Right renal pelvis (tissue), 4 donors: ENCODE measurements around the gene SMO. TPM values are rescaled to one million over a fixed set of nuclear protein-coding genes. Genes with fewer than 3 reads are reported as not detected.

Source experiments
- DNase-seq, 4 donors: peaks; one replicate each; pipeline ENCODE4 v3.0.0-alpha.2; 2013; ENCODE audit warnings: low read depth in 4 of 4, low spot score in 3 of 4, missing footprints in 1 of 4
- polyA plus RNA-seq, 4 donors: library from polyadenylated mRNA; unstranded; fragments of 120-200 nt; gene quantifications; one replicate each; pipeline ENCODE4 v1.2.1, GENCODE V29; 2013; ENCODE audit not compliant: insufficient read length in 4 of 4

The SMO gene
- polyA plus RNA-seq = 100 to 1,000 TPM; 100 to 126 (median 109) TPM

DNA sequence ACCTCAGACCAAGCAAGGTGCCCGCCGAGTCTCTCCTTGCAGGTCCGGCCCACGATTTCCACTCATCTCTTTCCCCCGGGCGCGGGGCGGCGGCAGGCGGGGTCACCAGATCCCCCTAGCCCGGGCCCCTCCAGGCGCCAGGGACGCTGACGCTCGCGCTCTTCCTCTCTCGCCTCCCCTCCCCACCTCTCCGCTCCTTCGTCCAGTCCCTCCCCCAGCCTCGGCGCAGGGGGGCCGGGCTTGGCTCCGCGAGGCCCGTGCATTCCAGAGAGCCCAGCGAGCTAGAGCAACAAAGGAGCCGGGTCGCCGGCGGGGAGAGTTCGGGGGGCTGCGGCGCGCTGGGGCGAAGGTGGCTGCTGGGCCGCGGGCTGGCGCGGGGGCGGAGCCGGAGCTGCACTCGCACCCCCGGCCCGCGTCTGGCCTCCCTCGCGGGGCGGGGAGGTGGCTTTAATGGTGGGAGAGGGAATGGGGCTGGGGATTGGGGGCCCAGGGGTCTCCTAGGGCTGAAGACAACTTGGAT lies at the start of gene SMO:
Gene SMO (plus strand): TSS at position 262 of the 520 bp plus-strand sequence. CDS start 519 bp downstream, outside the sequence.
- peak in 3 of 4 donors; percentile 81 to 87 (median 84) for DNase-seq

DNA sequence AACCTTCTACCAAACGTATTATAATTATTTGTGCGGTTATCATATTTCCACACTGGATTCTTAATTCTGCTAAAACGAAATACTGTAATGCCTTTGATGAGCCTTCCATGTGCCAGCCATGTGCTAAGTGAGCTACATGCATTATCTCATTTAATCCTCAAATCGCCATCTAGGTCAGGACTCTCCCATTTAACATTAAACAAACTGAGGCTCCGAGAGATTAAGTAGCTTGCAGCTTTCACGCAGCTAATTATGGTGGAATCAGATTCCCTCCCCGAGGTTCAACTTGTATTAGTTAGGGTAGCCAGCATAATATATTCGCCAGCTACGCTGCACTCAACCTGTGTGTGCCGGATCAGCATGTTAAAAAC lies 44.7 kb upstream of the SMO start:
- no peak for DNase-seq

DNA sequence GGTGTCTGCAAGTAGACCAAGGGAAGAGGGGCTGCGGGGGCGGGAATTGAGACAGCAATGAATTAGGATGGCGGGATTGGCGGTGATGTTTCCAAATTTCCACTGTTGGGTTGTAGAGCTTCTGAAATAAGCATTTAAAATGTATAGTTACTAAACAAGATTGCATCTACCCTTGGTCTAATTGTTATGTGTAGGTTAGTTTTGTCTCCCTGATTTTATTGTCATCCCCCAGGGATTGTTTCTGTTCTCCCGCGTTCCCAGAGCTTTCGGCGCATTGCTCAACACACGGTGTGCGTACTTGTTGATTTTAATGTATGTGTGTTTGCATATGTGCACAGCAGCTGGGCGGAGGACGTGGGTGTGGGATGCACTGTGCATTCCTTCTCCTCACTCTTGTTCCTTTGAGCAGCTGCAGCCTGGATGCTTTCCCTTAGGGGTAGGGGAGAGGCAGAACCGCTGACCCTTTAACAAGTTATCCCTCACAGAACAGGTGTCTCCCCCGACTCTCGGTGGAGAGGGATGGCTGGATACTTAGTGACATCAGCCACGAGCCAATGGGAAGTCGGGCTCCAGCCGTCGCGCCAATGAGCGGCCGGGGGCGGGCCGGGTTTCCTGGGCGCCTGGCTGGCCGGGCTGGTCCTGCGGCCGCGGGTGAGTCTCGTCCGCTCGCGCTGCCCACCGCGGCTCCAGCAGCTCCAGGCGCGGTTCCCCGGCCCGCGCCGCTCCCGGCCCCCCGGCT lies 44.2 kb upstream of the SMO start, which contains the start of gene TSPAN33:
Gene TSPAN33 (plus strand): TSS at position 613 of the 739 bp plus-strand sequence. CDS start 274 bp downstream, outside the sequence.
- DNase-seq = peak in 3 of 4 donors; percentile 65 to 72 (median 67)

DNA sequence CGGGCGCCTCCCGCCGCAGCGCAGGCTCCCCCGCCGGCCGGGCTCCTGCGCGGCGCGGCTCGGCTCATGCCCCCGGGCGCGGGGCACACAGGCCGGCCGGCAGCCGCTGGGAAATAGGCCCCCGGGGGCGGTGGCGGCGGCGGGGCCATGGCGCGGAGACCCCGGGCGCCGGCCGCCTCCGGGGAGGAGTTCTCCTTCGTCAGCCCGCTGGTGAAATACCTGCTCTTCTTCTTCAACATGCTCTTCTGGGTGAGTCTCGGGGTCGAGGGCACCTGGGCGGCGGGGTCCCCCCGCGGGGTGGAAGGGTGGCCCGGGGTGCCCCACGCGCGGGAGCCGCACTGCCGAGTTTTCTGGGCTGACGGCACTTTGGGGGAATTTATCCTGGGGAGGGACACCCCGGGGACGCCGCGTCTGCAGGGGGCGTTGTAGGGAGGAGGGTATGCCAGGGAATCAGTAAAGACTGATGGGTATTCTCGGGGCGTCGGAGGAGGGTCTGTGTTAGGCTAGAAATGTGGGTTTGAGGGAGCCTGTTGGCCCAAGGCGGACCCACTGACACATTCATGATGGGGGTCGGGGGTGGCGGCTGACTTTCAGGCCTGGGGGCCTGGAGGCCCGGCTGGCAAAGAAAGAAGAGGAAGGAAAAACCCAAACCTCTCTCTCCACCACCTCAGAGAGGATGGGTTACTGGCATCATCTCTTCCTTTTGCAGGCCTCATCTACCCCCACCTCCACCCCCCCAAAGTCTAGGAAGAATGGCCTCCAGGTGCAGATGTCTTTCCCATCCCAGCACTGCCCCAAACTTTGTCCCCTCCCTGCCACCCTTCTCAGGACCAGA lies 43.4 kb upstream of the SMO start:
- DNase-seq = no peak

DNA sequence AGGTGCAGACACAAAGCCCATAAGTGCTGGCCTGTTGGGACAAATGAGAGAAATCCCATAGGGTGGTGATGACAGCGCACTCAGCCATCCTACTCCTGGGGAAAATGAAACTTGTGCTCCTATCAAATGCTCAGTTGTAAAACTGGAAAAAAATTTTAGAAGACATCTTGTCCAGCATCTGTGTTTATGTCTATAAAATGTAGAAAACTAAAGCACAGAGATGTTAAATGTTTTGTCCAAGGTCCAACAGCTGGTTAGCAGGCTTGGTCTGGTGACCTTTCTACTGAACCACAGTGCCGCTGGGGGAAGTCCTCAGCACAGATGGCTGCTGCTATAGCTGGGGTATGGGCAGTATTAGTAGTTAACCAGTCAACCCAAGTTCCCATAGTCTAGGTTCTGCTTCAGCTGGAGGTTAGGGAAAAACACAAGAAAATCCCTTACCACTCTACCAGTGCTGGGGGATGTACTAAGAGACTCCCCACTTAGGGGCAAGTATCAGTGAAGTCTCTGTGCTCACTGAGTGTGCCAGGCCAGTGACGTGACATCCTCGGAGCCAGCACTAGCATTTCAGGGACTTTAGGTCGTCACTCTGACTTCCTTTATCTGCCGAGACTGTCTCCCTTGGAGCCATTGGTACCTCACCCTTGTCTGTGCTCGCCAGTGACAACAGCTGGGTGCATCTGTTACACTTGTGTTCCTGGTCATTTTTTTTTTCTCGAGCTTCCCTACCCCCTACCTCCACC lies 42.0 kb upstream of the SMO start:
- no peak for DNase-seq

DNA sequence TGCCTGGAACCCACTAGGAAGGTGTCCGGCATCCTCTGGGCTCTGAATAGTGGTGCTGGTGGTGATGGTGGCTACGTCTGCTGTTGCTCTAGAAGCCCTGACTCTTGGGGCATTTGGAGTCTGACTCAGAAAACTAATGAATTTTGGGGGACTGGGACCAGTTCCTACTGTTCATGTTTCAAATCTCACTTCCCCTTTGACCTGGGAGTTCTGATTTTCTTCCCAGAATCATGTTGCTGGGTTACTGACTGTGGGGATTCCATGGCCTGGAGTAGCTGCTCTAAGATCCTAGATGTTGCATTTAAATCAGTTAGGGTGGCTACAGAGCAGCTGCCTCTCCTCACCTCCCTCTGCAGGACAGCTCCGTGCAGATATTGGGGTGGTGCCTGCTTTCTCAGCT lies 40.7 kb upstream of the SMO start:
- DNase-seq = no peak

DNA sequence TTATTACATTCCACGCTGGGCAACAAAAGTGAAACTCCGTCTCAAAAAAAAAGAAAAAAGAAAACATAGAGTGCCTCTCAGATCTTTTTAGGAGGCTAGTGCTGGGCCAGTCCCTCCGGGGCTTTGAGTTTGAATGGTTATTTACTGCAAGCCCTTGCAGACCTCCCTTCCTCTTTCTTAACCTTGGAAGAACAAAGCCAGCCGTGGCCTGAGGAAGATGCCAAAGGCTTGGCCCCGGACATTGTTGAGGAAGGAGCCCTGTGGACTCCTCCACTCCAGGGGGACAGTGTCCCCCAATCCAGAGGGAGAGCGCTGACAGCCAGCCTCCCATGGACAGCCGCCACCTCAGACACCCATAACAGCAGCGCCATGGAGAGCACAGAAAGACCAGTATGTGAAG lies 38.9 kb upstream of the SMO start:
- no peak for DNase-seq

DNA sequence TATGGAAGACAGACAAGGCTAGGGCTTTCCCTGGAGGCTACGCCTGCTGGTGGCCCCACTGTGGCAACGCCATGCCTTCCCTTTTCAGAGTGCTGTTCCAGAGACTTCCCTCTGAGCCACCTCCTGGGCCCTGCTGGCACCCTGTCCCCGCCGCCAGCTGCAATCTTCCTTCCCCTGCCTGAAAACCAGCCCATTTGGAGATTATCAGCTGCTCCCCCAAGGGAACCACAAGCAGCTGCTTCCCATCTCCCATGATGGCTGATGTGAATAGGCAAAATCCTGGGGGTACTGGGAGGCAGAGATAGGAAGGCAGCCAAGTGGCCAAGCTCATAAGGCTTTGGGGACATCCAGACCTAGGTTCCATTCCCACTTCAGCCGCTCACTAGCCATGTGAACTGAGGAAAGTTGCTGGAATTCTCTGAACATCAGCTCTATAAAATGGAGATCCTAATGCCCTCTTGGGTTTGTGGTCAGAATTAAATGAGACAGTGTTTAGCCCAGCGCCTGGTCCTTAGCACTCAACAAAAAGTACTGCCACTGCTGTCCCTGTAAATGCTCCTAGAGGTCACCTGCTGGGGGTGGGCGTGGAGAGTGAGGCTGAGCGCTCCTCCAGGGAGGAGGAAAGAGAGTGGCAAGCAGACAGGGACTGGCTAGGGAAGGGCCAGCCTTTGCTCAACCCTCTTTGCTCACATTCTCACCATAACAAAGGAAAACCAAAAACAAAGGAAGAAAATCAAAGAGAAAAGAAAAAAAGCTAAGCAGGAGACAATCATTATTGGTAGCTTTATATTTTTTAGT lies 38.0 kb upstream of the SMO start:
- DNase-seq = no peak

DNA sequence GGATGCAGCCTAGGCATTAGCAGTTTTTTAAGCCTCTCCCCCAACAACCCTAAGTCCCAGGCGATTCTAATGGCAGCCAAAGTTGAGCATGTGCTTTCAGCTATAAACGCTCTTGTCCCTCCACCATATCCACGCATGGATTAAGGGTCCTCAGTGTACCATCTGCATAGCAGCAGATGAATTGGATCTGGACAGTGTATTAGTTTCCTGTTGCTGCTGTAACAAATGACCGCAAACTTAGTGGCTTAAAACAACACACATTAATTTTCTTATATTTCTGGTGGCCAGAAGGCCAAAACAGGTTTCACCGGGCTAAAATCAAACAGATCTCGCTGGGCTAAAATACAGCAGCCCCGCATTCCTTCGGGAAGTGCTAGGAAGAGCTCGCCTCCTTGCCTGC lies 30.8 kb upstream of the SMO start:
- no peak for DNase-seq

DNA sequence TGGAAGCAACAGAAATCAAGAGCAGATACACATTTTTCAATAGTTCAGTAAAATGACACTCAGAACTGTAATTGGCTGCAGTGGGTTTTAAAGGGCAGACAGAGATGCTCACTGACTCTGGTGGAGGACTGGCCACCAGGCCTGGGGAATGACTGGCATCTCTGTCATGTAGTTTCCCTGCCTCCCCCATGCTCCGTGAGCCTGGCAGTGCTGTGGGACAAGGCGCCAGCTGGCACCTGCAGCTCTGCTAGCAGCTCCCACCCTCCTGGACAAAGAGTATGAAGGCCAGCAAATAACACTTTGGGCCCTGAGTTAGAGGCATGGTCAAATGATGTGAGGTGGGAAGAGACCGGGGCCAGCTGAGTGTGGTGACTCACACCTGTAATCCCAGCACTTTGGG lies 28.9 kb upstream of the SMO start:
- no peak for DNase-seq

DNA sequence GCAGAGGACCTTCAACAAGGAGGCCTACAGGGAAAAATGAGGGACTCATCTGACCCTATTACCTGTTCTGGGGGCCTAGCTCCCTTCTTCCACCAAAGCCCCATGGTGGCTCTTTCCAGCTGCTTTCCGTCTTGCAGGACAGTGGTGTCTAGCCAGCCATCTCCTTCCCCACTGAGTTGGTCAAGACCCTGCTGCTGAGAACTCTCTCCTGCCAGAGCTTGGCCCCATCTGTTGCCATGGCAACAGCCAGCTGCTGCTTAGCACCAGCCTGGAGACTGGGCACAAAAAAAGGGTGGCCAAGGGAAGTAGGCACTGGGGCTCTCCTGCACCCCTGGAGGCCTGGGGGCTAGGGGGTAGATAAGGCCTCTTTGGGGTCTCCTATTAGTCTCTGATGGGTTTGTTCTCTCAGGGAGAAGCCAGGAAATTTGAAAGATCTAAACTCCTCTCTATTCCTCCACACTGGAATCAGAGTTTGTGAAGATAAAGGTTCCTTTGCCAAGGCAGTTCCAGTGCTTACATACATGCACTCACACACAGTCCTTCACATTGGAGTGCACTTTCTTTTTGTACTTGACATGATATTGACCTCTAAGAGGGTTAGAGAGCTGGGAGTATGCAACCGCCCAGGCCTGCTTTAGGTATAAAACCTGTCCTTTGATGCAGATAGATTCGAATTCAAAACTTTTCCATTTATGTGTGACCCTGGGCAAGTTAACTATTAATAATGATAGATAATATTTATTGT lies 28.1 kb upstream of the SMO start:
- no peak for DNase-seq

DNA sequence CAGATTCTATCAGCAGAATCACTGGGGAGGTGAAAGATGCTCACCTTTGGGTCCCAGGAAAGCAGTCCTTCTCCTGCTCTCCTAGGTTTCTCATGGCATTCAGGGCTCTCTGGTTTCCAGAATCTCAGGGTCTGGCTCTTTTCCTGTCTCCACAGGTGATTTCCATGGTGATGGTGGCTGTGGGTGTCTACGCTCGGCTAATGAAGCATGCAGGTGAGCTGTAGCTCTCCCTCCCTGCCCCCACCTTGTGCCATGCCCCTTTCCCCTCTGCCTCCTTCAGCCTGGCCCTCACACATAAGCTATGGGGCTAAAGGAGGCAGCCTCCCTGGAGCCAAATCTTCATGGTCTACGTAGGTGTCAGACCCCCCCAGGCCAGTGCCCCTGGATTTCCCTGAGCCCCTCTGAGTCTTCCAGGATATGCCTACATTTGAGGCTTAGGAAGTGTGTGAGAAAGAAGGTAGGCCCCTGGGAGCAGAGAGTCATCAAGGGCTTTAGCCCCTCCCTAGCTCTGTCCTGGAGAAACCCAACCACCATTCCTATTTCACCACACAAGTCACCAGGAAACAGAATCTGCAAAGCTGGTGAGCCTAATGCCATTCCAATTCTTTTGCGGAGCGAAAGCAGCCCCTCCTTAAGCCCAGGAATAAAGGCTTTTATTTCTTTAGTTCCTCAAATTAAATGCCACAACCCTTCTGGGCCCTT lies 26.8 kb upstream of the SMO start:
- DNase-seq = no peak

DNA sequence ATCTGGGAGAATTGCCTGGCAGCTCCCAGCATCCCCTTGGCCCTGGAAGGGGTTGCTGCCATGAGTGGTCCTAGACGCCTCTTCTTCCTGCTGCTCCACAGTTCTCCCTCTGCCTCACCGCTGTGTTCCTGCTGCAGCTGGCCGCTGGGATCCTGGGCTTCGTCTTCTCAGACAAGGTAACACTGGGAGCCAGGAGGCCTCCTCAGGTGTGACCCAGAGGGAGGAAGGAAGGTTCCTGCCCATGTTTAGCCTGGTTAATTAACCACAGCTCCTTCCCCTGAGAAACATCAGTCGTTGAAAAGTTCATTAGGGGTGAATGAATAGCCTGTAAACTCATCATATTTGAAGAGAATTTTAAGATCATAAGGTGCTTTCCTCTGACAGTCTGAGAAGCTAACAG lies 25.7 kb upstream of the SMO start:
- DNase-seq = no peak

DNA sequence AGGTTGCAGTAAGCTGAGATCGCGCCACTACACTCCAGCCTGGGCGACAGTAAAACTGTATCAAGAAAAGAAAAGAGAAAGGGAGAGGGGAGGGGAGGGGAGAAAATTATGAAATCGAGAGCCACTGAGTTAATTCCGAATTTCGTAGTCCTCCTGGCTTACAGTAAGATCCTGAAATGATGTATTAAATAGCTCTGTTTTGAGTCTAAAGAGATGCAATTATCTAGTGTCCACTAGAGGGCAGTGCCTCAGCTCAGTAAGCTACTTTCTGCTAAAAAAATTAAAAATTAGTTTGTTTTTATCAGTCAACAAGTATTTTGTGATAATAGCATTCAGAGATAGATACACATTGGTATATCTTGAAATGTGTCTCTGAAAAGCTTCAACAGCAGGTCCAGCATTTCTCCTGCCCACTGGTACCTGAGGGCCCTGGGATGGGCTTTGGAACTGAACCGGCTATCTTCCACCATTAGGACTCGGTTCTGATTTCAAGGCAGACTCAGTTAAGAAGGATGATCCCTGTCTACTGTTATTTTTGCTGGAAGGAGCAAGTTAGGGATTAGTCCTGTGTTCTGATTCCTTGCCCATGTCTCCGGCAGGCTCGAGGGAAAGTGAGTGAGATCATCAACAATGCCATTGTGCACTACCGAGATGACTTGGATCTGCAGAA lies 24.4 kb upstream of the SMO start:
- no peak for DNase-seq

DNA sequence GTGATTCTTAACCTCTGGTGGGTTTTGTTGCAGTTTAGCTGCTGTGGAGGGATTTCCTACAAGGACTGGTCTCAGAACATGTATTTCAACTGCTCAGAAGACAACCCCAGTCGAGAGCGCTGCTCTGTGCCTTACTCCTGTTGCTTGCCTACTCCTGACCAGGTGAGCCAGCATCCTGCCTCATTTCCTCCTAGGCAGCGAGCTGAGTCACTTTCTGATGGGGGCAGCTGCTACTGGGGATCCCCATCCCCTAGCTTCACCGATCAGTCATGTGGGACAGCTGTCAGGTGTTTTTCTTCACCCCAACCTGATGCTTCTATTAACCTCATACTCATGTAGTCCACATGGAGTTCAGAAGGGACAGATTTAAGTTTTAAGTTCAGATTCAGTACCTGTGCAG lies 21.7 kb upstream of the SMO start:
- DNase-seq = no peak

DNA sequence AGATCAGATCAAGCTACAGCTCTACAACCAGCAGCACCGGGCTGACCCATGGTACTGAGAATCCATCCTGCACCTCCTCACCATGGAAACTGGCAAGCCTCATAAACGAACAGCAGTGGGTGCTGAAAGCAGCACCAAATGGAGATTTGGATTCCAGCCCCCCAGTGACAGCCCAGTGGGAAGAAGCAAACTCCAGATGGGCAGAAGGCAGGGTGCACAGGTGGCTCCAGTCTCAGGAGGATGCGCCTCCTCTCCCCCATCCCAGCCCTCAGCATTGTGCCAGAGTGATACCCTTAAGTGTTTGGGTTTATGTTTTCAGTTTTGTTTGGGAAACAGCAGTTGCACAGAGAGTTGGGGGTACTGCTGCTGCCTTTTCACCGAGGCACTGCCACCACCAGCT lies 20.6 kb upstream of the SMO start:
- no peak for DNase-seq

DNA sequence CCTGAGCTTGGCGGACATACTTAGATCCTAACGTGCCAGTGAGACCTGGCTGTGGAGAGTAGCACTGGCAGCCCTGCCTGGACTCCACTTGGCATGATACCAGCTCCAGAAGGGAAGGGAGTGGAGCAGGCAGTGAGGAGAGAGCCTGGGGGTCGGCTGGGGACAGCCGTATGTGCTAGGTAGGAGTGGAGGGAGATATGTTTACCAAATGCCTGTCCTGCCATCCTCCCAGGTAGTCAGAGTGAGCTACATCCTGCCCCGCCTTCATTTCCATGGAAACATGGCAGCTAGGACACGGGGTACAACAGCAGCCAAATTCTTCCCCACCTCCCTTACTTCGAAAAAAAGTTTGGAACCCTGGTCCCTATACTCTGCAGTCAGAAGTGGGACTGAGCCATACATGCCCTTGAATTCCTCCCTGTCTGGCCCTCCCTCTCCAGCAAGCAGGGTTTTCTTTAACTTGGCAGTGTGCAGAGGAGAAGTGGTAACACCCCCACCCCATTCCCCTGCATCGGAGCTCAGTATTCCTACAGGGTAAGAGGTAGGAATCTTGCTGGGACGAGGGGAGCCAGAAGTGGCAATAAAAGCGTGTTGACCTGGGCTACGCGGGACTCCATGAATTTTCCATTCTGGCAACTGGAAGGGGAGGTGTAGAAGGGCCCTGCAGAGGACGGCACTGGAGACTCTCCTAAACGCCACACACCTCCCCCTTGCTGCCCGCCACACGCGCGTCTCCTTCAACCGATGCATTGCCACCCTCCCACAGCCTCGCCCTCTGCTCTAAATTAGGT lies 20.0 kb upstream of the SMO start:
- DNase-seq = no peak
